ENCODE measurements around the gene METTL9.

The METTL9 gene

DNA sequence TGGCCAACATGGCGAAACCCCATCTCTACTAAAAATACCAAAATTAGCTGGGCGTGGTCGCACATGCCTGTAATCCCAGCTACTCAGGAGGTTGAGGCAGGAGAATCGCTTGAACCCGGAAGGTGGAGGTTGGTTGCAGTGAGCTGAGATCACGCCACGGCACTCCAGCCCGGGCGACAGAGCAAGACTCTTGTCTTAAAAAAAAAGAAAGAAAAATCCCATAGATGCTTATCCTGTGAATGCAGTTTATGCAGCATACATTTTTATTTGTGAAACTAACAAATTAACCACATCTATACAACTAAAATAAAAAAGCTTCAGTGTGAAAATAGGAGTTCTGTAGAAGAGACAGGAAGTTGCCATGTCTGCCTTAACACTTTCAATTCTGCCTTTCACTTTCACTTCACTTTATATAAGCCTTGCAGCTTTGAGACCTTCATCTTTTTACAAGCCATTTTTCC lies 45.9 kb downstream of the METTL9 start:
- no peak for ATAC-seq
- no peak for TF ChIP-seq GLIS3 (CRISPR knock-in tag; IDR thresholded peaks at IDR 0.05)
- TF ChIP-seq TCF4 (CRISPR knock-in tag; IDR thresholded peaks at IDR 0.05; ENCODE audit: borderline replicate concordance) = no peak

GRCh38 chr16:21646091-21646490 lies 46.7 kb downstream of the METTL9 start:
- ATAC-seq = no peak
- TF ChIP-seq TCF4 (CRISPR knock-in tag; IDR thresholded peaks at IDR 0.05; ENCODE audit: borderline replicate concordance) (no peak), CREB5 (CRISPR knock-in tag; IDR thresholded peaks at IDR 0.05; ENCODE audit: low read depth) (no peak), PPARA (CRISPR knock-in tag; IDR thresholded peaks at IDR 0.05; ENCODE audit: borderline replicate concordance) (no peak), TOX (CRISPR knock-in tag; IDR thresholded peaks at IDR 0.05; ENCODE audit: borderline replicate concordance) (no peak), SNAI2 (CRISPR knock-in tag; IDR thresholded peaks at IDR 0.05) (no peak), GLIS3 (CRISPR knock-in tag; IDR thresholded peaks at IDR 0.05) (no peak), RARB (CRISPR knock-in tag; IDR thresholded peaks at IDR 0.05) (no peak), ZNF565 (CRISPR knock-in tag; conservative IDR thresholded peaks at IDR 0.05; ENCODE audit: low read depth) (no peak), CSRNP3 (CRISPR knock-in tag; IDR thresholded peaks at IDR 0.05) (no peak), ZNF70 (CRISPR knock-in tag; IDR thresholded peaks at IDR 0.05) (no peak)
- TF ChIP-seq, protein P1, sequence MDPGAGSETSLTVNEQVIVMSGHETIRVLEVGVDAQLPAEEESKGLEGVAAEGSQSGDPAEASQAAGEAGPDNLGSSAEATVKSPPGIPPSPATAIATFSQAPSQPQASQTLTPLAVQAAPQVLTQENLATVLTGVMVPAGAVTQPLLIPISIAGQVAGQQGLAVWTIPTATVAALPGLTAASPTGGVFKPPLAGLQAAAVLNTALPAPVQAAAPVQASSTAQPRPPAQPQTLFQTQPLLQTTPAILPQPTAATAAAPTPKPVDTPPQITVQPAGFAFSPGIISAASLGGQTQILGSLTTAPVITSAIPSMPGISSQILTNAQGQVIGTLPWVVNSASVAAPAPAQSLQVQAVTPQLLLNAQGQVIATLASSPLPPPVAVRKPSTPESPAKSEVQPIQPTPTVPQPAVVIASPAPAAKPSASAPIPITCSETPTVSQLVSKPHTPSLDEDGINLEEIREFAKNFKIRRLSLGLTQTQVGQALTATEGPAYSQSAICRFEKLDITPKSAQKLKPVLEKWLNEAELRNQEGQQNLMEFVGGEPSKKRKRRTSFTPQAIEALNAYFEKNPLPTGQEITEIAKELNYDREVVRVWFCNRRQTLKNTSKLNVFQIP (CRISPR knock-in tag; IDR thresholded peaks at IDR 0.05; ENCODE audit: borderline replicate concordance, low read depth) = no peak
- TF ChIP-seq, protein P2, sequence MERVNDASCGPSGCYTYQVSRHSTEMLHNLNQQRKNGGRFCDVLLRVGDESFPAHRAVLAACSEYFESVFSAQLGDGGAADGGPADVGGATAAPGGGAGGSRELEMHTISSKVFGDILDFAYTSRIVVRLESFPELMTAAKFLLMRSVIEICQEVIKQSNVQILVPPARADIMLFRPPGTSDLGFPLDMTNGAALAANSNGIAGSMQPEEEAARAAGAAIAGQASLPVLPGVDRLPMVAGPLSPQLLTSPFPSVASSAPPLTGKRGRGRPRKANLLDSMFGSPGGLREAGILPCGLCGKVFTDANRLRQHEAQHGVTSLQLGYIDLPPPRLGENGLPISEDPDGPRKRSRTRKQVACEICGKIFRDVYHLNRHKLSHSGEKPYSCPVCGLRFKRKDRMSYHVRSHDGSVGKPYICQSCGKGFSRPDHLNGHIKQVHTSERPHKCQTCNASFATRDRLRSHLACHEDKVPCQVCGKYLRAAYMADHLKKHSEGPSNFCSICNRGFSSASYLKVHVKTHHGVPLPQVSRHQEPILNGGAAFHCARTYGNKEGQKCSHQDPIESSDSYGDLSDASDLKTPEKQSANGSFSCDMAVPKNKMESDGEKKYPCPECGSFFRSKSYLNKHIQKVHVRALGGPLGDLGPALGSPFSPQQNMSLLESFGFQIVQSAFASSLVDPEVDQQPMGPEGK (CRISPR knock-in tag; IDR thresholded peaks at IDR 0.05; ENCODE audit: borderline replicate concordance) = no peak

- ATAC-seq = no peak
- TF ChIP-seq ZFP30 (CRISPR knock-in tag; IDR thresholded peaks at IDR 0.05) = no peak
- TF ChIP-seq CREB5 (CRISPR knock-in tag; IDR thresholded peaks at IDR 0.05; ENCODE audit: low read depth) = no peak
- no peak for TF ChIP-seq SNAI2 (CRISPR knock-in tag; IDR thresholded peaks at IDR 0.05)
- TF ChIP-seq BACH2 (CRISPR knock-in tag; IDR thresholded peaks at IDR 0.05; ENCODE audit: borderline replicate concordance) = no peak
- TF ChIP-seq GLIS3 (CRISPR knock-in tag; IDR thresholded peaks at IDR 0.05) = no peak
- TF ChIP-seq ZNF70 (CRISPR knock-in tag; IDR thresholded peaks at IDR 0.05) = no peak
- TF ChIP-seq, protein P2 (CRISPR knock-in tag; IDR thresholded peaks at IDR 0.05; ENCODE audit: borderline replicate concordance) = no peak
- no peak for TF ChIP-seq ZNF8 (CRISPR knock-in tag; IDR thresholded peaks at IDR 0.05)
- TF ChIP-seq PPARA (CRISPR knock-in tag; IDR thresholded peaks at IDR 0.05; ENCODE audit: borderline replicate concordance) = no peak
- TF ChIP-seq ZNF565 (CRISPR knock-in tag; conservative IDR thresholded peaks at IDR 0.05; ENCODE audit: low read depth) = no peak
- no peak for TF ChIP-seq ARNTL (CRISPR knock-in tag; IDR thresholded peaks at IDR 0.05; ENCODE audit: borderline replicate concordance, low read depth)
- TF ChIP-seq ESRRG (CRISPR knock-in tag; IDR thresholded peaks at IDR 0.05) = no peak
- no peak for TF ChIP-seq RARB (CRISPR knock-in tag; IDR thresholded peaks at IDR 0.05)
- TF ChIP-seq CSDC2 (CRISPR knock-in tag; IDR thresholded peaks at IDR 0.05) = no peak
- no peak for TF ChIP-seq TOX (CRISPR knock-in tag; IDR thresholded peaks at IDR 0.05; ENCODE audit: borderline replicate concordance)
Observed at GRCh38 chr16:21646721-21647561, 47.6 kb downstream of the METTL9 start.

Data from SK-N-SH treated with all-trans-retinoic acid at 6 μM for 48 hours (cell line).